Thyroid gland (tissue), 4 donors: Measurements from ENCODE around the gene ARMC5.

Source experiments
- CTCF ChIP-seq, 6 experiments: fragments of 200-600 bp in 3 of 6; fragments of 450-650 bp in 3 of 6; sonication (generic) in 3 of 6; IDR thresholded peaks; one replicate each; pipeline ENCODE4 v1.5.1; 2016 to 2019; ENCODE audit warnings: antibody characterized with exemption in 6 of 6, mild to moderate bottlenecking in 2 of 6, inconsistent platforms in 1 of 6, moderate library complexity in 1 of 6
- POLR2A ChIP-seq, 2 donors: fragments of 450-650 bp; IDR thresholded peaks; one replicate each; pipeline ENCODE4 v1.6.1; 2017; ENCODE audit warnings: antibody characterized with exemption in 2 of 2, mild to moderate bottlenecking in 2 of 2, moderate library complexity in 1 of 2

- TF ChIP-seq POLR2A (IDR thresholded peaks at IDR 0.05), result no peak
- no peak for TF ChIP-seq CTCF (IDR thresholded peaks at IDR 0.05)
These were observed 28.6 kb downstream of the ARMC5 start for GRCh38 chr16:31487720-31488467.
